HG03432 (cell line): ENCODE measurements around the gene STAB1.

Source experiments
- ATAC-seq: cut with Tn5 transposase; IDR thresholded peaks from one replicate; pipeline ENCODE4 v1.9.1; 2021; ENCODE audit warnings: mild to moderate bottlenecking, moderate library complexity; ENCODE audit not compliant: unreplicated experiment

Gene STAB1

DNA sequence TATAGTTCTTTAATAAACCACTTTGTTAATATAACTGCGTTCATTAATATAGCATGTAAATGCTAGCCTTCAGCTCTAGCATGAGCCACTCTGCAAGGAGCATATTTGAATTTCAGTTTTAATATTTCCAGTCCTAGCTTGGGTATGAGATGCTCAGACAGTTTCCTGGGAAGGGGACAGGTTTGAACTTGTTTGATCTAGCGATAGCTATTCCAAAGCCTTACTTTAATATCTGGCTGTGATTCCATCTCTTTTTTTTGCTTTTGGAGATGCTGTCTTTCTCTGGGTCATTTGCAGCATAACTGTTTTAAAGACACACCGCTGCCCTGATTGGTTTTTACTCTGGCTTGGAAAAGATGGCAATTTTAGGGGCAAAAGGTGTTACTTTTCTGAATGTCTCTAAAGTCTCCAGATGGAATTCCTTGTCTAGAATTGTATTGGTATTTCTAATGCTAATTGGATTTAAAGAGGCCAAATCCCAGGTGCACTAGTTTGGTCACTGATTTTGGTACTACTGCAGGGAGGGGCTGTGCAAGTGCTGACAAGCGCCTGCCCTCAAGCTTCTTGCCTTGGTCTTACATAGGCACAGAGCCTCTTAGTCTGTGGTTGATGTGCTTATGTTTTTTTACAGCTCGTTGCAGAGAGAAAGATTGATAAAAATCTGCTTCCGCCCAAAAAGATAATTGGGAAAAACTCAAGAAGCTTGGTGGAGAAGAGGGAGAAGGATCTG, 36.9 kb upstream of the STAB1 start:
- ATAC-seq: no peak

DNA sequence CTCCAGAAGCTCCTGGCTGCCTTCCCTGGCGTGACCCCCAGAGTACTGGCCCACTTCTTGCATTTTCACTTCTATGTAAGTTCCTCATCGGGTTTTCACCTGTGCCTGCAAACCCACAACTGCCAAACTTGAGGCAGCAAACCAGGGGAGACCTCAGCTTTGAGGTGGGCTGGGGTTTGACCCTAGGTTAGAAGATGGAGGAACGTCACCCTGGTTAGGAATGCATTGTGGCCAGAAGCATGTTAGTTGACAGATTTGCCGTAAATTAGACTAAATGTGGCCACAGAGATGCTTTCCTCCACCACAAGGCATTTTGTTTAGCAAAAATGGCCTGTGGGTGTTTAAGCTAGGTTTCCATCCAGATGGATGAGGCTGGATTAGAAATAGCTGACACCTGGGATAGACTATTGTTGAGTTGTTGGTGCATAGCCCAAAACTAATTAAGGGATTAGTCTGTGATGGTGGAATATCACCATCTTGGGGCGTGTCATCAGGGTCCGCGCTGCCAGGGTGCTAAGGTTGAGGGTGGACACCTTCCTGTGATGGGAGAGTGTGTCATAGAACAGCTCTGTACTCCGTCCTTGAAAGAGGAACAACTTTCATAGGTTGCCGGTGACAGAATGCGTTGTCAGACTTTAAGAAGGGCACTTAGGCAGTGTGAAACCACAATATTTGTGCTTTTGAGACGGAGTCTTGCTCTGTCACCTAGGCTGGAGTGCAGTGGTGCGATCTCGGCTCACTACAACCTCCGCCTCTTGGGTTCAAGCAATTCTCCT, 36.2 kb upstream of the STAB1 start:
- ATAC-seq: no peak

DNA sequence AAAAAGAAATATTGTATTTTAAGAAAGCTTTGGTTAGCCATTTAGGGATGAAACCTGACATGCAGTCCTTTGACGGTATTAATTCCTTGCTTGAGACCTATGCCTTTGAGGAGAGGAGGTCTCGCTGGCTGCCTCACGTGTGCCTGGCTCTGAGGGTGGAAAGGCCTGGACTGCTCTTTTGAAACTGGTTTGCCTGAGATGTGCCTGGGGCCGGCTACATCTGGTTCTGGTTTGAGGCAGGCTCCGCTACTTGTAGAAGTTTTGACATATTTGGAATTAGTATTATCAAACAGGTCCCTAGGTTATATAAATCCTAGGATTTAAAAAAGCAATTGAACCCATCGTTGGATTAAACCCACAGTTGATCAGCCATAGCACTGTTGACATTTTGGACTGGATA, 33.3 kb upstream of the STAB1 start:
- ATAC-seq: no peak

DNA sequence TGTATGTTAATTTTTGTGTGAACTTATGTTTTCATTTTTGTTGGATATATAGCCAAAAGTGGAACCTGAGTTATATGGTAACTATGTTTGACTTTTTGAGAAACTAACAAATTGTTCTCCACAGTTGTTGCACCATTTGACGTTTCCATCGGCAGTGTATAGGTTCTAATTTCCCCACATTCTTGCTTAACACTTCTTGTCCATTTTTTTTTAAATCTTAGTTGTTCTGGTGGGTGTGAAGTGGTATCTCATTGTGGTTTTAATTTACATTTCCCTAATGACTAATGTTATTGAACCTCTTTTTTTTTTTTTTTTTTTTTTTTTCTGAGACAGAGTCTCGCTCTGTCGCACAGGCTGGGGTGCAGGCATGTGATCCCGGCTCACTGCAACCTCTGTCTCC, 31.7 kb upstream of the STAB1 start:
- no peak for ATAC-seq

DNA sequence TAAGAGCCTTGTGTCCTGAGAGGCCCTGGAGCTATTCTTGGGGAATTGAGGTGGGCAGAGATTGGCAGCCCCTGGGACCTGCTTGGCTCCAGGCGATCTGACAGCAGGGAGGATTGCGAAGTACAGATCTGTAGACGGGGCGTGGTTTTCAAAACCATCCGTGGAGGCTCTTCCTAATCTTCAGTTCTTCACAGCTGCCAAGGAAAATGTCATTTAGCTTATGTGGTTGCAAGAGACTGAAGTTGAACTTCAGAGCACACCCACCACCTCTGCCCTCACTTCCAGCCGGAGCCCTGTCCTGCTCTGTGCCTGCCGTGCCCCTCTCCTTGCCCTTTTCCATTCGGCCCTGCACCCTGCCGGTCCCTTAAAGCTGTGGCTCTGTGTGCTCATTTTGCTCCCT, 26.8 kb upstream of the STAB1 start:
- no peak for ATAC-seq

DNA sequence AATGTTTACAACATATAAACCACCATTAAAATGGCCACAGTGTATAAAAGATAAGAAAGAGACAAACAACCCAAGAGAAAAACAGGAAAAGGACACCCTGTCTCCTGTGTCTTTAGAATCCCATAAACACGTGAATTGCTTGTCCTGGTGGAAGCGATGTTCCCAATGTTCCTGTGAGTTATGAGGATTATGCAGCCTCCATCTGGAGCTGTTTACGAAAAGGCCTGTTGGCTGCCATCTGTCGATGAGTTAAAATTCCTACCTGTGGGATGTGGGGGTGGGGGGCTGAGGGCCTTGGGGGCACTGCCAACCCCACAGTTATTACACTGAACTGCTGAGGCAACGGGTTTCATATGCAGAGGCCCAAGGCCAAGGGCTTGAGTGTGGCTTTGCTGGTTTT, 26.1 kb upstream of the STAB1 start:
- no peak for ATAC-seq

DNA sequence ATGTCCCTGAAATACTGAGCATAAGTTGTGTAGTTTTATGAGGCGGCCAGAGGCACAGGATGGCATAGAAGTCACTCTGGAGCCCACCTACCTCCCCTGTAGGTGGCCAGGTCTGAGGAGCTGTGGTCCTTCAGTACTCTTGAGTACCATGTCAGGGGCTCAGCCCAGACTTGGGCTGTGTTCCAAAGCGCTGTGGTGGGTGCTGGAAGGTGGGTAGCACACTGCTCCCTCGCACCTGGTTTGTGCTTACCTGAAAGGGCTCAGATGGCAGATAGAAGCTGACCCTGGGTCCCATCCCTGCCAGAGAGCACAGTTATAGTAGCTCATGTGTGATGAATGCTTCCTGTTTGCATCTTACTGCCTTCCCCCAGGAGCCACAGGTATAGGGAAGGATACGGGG, 24.2 kb upstream of the STAB1 start:
- ATAC-seq: no peak

DNA sequence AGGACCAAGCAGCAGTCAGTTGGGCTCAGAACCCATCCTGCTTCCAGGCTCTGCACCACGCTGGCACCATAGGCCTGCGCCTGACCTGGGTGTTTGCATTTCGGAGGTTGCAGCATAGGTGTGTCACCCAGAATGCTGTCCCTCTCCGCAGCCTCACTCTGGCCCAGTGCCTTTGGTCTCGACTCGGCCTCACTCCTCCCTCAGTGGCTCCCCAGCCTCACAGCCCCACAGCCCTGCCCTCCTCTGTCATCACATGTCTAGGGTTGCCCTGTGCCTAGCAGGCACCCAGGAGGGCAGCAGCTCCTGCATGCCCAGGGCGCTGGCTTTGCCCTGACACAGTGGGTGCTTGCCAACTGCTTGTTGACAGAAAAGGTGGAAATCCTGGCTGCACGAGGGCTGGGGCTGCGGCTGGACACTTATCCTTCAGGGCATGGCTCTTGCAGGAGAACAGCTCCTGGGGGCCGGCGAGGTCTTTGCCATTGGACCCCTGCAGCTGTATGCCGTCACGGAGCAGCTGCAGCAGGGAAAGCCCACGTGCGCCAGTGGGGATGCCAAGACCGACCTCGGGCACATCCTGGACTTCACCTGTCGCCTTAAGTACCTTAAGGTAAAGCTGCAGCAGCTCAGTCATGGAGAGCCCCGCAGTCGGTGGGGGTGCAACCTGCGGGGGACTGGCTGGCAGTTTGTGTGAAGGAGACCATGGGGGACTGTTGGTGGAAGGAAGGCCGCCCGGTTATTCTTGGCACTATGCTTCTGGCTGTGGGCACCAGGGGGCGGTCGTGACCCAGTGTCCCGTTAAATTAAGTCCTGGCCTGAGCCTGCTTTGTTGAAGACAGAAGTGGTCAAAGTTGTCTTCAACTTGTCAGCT, 23.5 kb upstream of the STAB1 start:
- ATAC-seq: no peak

DNA sequence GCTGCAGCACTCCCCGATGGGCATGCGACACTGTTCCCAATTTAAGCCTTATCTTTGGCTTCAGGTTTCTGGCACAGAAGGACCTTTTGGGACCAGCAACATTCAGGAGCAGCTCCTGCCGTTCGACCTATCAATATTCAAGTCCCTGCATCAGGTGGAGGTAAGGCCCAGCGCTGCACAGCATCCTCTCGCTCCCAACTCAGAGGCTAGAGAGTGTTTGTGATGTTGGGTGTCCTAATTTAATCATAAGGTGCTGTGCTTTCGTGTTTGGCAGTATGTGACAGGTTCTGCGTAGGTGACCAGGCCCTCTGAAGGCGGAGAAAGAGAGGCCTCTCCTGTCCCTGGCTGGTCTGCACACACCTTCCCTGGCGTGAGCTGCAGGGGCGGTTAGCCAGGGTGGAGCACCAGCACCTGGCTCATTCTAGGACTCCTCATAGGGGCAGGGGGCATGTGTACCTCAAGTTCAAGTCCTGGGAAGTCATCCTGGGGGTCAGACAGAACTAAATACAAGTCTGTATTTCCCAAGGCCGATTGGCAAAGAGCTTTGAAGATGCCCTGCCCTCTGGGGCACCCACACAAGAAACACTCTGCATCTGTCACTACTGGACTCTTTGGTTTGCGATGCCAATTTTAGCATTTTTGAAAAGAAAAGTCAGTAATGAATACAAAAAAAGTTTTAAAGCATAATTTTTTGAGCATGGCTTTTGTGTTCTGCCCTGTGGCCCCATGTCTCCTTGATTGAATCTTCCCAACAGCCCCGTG, 22.7 kb upstream of the STAB1 start:
- ATAC-seq: no peak

DNA sequence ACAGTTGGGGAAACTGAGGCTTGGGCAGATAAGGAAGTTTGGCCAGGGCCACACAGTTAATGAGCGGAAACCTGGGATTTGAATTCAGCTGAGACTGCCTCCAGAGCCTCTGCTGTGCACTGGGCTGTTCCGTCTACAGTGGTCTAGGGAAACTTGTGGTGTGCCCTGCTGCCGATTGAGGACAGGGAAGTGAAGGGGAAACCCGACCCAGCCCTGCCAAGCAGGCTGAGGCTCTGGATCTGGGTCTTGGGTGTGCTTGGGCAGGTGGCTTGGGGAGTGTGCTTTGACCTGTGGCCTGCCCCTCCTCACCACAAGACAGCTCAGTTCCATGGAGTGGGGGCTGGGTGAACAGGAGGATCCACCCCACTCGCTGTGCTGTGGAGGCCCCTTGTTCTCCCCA, 22.1 kb upstream of the STAB1 start:
- ATAC-seq: no peak

DNA sequence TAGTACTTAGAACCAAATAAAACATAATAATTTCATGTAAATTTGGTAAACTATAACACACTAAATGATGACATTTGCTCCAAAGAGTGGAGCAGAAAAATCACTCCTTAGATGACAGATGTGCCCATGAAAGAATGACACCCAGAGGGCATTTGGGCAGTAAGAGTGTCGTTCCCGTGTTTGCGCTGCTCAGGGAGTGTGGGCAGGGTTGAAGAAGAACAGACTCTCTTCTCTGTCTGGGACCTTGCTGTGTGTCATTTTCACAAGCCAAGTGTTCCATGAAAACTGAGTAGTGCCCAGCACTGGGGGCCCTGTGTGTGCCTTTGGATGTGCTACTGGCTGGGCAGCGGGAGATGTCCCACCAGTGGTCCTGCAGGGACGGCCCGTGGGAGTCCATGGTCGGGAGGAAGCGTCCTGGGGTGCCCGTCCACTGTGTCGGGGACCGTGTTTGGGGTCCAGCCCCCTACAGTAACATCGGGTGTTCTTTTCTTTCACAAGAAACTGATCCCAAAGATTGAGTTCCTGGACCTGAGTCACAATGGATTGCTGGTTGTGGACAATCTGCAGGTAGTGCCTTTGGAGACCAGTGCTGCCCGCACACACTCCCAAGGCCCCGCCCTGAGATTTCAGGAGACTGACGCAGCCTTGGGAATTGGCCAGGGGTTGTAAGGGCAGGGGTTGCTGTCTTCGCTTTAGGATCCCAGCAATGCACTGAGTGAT, 17.9 kb upstream of the STAB1 start:
- no peak for ATAC-seq

DNA sequence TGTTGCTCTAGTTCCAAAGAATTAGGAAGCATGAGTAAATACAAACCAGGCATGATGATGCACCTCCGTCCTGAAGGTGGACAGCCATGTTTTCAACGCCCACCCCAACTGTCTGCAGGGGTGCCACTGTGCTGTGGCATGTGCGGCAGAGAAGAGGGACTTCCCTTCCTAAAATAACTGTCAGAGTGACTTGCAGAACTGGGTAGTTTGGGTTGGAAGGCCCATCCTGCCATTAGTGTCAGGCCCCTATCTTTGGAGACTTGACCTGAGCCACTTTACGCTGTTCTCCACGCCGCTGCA, 17.4 kb upstream of the STAB1 start:
- ATAC-seq: no peak

DNA sequence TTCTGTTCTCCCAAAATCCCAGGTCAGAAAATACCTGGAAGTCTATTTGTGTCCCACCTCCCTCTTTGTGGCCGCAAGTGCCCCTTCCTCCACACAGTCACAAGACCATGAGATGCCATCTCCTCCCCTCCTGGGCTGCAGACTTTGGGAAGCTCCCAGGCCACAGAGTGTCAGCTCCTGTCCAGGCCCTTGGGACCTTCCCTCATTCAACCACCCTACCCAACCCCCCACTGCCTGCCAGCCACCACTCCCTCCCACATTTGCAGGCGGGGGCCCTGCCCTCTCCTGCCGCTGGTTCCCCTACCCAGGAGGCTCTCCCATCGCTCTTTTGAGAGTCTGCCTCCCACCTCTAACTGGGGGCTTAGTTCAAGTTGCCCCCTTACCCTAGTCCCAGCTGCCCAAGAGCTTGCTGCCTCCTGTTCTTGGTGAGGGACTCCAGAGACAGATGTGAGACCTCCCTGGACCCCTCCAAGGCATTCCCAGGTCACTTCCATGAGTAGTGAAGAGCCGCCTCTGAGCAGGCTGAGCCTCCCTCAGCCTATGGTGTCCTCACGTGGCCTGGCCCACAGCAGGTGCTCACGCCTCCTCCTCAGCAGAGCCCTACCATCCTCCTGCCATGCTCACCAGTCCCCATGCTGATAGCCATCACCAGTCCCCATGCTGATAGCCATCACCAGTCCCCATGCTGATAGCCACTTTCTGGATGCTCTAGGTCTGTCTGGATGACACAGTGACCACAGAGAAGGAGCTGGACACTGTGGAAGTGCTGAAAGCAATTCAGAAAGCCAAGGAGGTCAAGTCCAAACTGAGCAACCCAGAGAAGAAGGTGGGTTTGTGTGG, 15.9 kb upstream of the STAB1 start:
- no peak for ATAC-seq

DNA sequence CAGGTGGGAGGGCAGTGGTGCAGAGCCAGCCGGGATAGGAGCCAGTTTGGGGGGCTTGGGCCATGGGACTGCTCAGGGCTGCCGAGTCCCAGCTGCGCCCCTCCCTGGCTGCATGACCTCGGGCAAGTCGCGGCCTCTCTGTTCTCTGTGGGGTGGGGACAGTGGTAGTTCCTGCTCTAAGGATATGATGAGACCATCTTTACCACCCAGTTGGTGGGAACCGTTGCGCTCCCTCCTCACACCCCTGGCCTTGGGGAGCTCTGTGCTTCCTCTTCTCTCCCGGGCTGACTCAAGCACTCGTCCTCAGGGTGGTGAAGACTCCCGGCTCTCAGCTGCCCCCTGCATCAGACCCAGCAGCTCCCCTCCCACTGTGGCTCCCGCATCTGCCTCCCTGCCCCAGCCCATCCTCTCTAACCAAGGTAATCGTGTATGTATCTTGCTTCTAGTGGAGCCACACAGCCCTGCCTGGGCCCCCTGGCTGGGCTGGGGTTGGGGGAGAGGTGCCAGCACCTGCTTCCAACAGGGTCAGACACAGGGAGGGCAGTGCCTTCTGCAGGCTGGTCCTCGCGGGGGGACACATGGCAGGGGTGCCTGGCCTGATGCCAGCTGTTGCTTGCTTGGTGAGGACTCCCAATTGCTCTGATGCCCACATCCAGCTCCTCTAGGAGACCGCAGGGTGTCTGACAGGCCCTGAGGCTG, 15.1 kb upstream of the STAB1 start:
- no peak for ATAC-seq

DNA sequence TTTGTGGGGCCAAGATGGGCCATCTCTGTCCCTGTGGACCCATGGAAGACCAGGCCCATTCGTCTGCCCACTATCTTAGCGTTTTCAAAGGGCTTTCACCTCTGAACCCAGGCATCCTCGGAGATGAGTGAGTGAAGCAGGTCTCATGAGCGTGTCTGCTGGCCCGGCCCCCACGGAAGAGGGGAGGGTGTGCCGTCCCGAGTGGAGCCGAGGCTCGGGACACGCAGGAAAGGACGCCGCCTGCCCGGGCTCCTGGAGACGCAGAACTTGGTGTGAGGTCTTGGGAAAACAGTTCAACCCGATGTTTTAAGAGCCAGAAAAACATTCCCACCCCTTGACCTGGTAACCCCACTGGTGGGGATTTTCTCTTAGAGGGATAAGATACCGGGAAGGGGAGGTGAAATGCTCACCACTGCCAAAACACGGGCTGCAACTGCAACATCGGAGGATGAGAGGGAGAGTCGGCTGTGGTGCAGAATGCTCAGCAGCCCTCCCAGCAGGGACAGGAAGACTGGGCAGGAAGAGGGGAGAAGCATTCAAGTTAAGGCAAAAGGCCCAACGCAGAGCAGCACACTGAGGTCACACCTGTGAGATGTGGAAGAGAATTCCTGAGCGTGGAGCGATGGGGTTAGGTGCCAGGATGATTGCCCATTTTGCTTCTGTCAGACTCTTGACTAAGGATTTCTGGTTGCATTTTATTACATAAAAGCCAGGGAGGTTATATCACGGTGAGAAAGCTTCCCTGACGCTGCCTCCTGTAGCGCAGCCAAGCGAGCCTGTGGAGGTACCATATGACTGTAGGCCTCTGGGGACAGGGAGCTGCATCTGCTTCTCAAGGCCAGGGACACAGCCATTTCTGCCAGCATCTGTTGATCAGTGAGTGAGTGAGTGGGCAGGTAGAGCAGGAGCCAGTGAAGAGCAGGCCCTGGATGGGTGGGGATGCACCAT, 14.1 kb upstream of the STAB1 start:
- ATAC-seq: no peak

DNA sequence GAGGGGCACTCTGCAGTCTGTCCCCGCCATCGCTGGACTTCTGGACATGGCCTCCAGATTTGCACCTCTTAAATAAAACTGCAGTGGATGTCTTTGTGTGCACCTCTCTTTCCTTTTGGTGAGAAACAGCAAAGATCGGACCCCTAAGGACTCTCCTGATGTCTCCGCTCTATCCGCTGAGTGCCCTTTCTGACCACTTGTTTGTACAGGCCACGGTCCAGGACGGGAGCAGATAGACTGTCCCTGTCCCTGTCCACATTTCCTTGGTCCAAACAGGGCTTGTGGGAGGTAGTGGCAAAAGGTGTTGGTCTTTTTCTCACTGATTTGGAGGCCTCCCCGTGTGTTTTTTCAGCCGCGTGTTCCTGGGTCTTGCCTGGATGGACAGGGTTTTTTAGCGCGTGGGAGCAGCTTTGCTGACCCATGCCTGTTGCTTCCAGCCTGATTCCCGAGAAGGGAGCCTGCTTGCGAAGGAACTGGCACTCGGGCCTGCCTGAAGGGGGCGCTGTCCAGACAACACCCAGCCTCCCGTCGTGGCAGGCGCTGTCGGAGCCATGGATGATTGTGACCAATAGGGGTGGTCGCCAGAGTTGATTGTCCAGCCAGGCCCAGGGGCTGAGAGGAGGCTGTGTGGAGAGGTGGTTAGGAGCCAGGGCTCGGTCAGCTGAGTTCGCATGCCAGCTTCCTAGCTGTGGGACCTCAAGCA, 13.2 kb upstream of the STAB1 start:
- ATAC-seq: no peak

DNA sequence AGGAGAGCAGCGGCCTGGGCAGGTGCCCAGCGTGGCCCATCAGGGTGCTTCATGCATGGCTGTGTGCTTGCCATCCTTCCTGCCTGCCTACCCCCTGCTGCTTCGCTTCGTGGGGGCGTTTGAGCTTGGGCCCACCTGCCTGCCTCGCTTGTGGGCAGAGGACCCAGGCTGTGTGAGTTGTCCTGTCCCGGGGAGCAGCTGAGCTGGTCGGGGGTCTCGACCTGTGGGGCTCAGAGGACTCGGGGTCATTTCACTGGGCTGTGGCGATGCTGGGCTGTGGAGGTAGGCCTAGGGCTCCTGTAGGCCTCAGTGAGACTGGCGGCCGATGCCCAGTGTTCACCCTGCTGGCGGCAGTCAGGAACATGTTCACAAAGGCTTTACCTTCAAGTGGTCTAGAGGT, 12.1 kb upstream of the STAB1 start:
- no peak for ATAC-seq
